Right lobe of liver (tissue), 6 donors: ENCODE data around the gene BSG. TPM values are rescaled to one million over a fixed set of nuclear protein-coding genes. Genes with fewer than 3 reads are reported as not detected.
"Not testable (repeated sequence)": the region's sequence is repeated elsewhere in the genome, so short reads cannot be mapped to it uniquely, and the experiment has no call there.

ENCODE experiments used
- ATAC-seq, 4 donors: fragments of 200-7000 bp; cut with Tn5 transposase; one replicate each; pipeline ENCODE4 v1.9.1; 2020; ENCODE audit warnings: mild to moderate bottlenecking in 4 of 4, moderate library complexity in 4 of 4
- DNase-seq, 3 donors: peaks; one replicate each; pipeline ENCODE4 v3.0.0-alpha.2; 2020
- H3K27ac ChIP-seq, 3 donors: fragments of 200-600 bp; one replicate each; pipeline ENCODE4 v1.8.0; 2022
- H3K27me3 ChIP-seq, 2 donors: fragments of 200-600 bp; one replicate each; pipeline ENCODE4 v1.8.0; 2022
- H3K36me3 ChIP-seq, 4 donors: fragments of 200-600 bp; sonication (generic) in 1 of 4; one replicate each; pipeline versions ENCODE4 v1.5.1 to v1.8.0; 2017 to 2022; ENCODE audit warnings: control low read depth in 1 of 4
- H3K4me1 ChIP-seq, 4 donors: fragments of 200-600 bp; sonication (generic) in 1 of 4; one replicate each; pipeline versions ENCODE4 v1.5.1 to v1.8.0; 2017 to 2022; ENCODE audit warnings: control low read depth in 1 of 4
- H3K4me3 ChIP-seq, 3 donors: fragments of 200-600 bp; one replicate each; pipeline ENCODE4 v1.8.0; 2022
- H3K9me3 ChIP-seq, 4 donors: fragments of 200-600 bp; sonication (generic) in 1 of 4; one replicate each; pipeline versions ENCODE4 v1.5.1 to v1.8.0; 2017 to 2022; ENCODE audit warnings: control low read depth in 1 of 4
- POLR2A ChIP-seq: fragments of 450-650 bp; IDR thresholded peaks from one replicate; pipeline ENCODE4 v1.6.1; 2017; ENCODE audit warnings: antibody characterized with exemption, mild to moderate bottlenecking
- WGBS: methylation state at CpG from one replicate; pipeline ENCODE4 v1.1.6; 2018; ENCODE audit warnings: low coverage, low lambda C conversion rate; ENCODE audit not compliant: insufficient coverage; ENCODE audit errors: missing lambda C conversion rate; 5-methylcytosine and 5-hydroxymethylcytosine counted together
- intact Hi-C, 2 donors: fragments of 100-400 bp; cut with DNase I; formaldehyde crosslinking; loops; one replicate each; pipeline versions ENCODE4 v1.11.2 to v1.14.1; 2022
- total RNA-seq, 6 experiments: library from RNA; depleted of rRNA in 2 of 6; stranded (reverse); fragments of >200 nt in 2 of 6; fragmentation: NEBNext Ultra II Directional in 3 of 6; extraction: Animal tissue kit (Norgen Biotek cat#: 25700) in 3 of 6; gene quantifications; one replicate each; pipeline versions ENCODE4 v1.1.0 to v1.2.4, GENCODE V29; 2016 to 2023
- TF ChIP-seq, protein P1 (sequence below), 4 donors: fragments of 200-600 bp in 3 of 4; fragments of 450-650 bp in 1 of 4; IDR thresholded peaks; one replicate each; pipeline versions ENCODE4 v1.5.1 to v1.8.0; 2016 to 2022; ENCODE audit warnings: antibody characterized with exemption in 4 of 4, mild to moderate bottlenecking in 2 of 4
- donor health status: DM: no; HTN: yes; CAD: no.
- donor health status: DM: no; HTN: no; CAD: no.
- donor health status: DM: no; HTN: no; CAD: no.
- donor health status: DM: no; HTN: yes; CAD: no.
- donor health status: DM: no; HTN: yes; CAD: no.

The BSG gene
- total RNA-seq, 6 experiments from 2014 or later = 88.6 to 369 (median 124) TPM

DNA sequence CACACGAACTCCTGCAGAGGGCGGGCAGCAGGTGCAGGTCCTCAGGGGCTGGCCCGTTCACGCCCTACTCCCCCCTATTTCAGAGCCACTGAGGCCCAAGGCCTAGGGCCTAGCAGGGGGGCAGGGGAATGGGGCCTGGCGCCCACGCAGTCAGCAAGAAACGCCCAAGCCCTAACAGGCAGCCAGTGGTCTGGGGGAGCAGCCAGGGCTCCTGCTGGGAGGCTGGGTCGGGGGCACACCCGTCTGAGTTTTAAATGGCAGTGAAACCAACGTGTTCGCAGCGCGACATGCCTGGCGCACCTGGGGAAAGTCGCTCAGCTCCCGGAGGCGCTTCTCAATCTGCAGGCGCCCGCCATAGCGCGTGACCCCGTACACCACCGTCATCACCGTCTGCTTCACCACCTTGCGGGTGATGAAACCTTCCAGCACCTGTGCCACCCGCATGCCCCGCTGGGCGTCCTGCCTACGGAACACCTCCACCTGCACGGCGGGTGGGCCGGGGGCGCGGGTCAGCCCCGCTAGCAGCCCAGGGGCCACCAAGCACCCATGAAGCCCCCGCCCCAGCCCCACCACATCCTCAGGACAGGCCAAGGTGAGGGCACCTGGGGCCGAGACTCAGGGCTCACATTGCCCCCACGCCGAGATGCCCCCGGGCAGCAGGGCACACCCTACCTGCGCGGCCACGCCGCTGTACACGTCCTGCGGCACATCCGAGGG lies 47.0 kb downstream of the BSG start:
- H3K36me3 ChIP-seq = peaks cover 0 to 39% (median 11%) of the 10 kb centered on the region in 4 donors
- intact Hi-C loops = no loop called here
- H3K9me3 ChIP-seq = no peaks in the 10 kb centered on the region
- 88% methylated on average over 5 of the region's 47 CpGs for WGBS
- ATAC-seq (no peak), DNase-seq (peak in 1 of 3 donors; percentile 46)
- H3K27me3 ChIP-seq = no peaks in the 10 kb centered on the region
- H3K27ac ChIP-seq = no peak overlapping the region
- no peaks in the 10 kb centered on the region for H3K4me1 ChIP-seq
- no peak for TF ChIP-seq POLR2A
- TF ChIP-seq, protein P1, sequence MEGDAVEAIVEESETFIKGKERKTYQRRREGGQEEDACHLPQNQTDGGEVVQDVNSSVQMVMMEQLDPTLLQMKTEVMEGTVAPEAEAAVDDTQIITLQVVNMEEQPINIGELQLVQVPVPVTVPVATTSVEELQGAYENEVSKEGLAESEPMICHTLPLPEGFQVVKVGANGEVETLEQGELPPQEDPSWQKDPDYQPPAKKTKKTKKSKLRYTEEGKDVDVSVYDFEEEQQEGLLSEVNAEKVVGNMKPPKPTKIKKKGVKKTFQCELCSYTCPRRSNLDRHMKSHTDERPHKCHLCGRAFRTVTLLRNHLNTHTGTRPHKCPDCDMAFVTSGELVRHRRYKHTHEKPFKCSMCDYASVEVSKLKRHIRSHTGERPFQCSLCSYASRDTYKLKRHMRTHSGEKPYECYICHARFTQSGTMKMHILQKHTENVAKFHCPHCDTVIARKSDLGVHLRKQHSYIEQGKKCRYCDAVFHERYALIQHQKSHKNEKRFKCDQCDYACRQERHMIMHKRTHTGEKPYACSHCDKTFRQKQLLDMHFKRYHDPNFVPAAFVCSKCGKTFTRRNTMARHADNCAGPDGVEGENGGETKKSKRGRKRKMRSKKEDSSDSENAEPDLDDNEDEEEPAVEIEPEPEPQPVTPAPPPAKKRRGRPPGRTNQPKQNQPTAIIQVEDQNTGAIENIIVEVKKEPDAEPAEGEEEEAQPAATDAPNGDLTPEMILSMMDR (IDR thresholded peaks at IDR 0.05) = no peak
- H3K4me3 ChIP-seq = no peak overlapping the region

DNA sequence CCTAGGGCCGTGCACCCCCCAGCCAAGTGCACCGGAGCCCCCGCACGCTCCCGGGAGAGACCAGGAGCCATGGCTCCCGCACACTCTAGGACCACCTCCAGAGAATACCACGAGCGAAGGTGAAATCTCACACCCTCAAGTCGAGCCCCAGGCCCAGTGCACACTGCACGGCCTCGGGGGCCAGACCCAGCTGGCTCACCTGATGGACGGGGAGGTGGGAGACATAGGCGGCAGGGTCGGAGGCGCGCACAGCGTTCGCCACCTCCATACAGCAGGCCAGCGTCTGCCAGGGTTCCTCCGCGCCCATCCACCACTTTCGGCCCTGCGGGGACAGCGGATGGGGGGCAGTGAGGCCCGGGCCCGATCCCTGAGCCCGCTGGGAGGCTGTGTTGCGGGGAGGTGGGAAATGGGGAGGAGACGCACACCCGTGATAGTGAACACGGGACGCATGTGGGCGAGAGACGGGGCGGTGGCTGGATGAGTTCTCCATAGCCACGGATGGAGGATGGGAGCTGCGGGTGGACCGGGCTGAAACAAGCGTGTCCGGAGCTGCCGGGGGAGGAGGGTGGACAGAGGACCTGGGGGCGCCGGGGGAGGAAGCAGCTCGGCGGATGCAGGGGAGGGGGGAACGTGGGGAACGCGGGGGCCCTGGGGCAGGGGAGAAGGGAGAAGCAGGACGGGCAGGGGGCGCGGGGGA lies 47.9 kb downstream of the BSG start:
- ATAC-seq = no peak
- no peaks in the 10 kb centered on the region for H3K9me3 ChIP-seq
- H3K4me3 ChIP-seq = no peak overlapping the region
- intact Hi-C loops = no loop called here
- H3K27ac ChIP-seq = no peak overlapping the region
- H3K4me1 ChIP-seq = no peaks in the 10 kb centered on the region
- H3K27me3 ChIP-seq = no peaks in the 10 kb centered on the region
- TF ChIP-seq POLR2A = no peak
- TF ChIP-seq, protein P1 (IDR thresholded peaks at IDR 0.05) = no peak
- whole genome bisulfite sequencing = 91% methylated on average over 25 of the region's 51 CpGs
- peak in 1 of 3 donors; percentile 47 for DNase-seq
- peaks cover 0 to 47% (median 15%) of the 10 kb centered on the region in 4 donors for H3K36me3 ChIP-seq

DNA sequence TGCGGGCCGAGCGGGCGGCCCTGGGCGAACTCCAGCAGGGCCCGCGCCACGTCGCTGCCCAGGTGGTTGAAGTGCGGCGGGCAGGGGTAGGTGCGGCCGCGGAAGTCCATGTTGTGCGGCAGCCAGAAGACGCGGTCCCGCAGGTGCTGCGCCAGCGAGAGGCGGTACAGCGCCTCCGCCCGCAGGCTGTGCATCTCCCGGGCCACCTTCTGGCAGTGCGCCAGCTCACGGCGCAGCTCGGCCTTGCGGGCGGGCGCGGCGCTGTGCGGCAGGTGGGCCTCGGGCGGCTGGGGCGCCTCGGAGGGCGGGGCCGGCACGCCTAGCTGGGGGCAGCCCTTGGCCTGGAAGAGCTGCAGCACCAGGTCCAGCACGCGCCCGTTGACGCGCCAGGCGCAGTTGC lies 48.8 kb downstream of the BSG start:
- H3K4me1 ChIP-seq, H3K27ac ChIP-seq, ATAC-seq, H3K4me3 ChIP-seq, H3K9me3 ChIP-seq, H3K27me3 ChIP-seq, intact Hi-C loops: not testable (repeated sequence)
- WGBS = no CpG with 5 or more reads among the region's 48 CpGs
- H3K36me3 ChIP-seq = peaks cover 0 to 52% (median 16%) of the 10 kb centered on the region in 4 donors
- DNase-seq = peak in 1 of 3 donors; percentile 47

DNA sequence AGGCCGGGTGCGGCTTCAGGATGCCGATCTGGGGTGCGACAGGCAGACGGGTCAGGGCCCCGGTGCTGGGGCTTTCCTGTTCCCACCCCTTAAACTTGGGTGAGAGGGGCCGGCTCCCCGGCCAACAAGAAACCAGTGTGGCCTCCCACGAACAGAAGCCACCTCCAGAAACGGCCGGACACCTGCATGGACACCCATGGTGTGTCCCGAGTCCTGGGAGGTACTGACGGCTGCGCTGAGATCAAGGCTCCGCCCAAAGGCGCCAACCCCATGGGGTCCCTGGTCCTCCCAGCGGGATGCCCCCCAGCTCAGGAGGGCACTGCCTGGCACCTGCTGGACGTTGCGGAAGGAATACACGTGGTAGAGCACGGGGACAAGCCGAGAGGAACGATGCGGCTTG lies 49.4 kb downstream of the BSG start:
- Histone ChIP-seq H3K4me1 (no peaks in the 10 kb centered on the region), H3K36me3 (peaks cover 0 to 52% (median 16%) of the 10 kb centered on the region in 4 donors), H3K27me3 (no peaks in the 10 kb centered on the region), H3K4me3 (no peak overlapping the region), H3K9me3 (no peaks in the 10 kb centered on the region), H3K27ac (no peak overlapping the region)
- no peak for ATAC-seq
- WGBS = no CpG with 5 or more reads among the region's 24 CpGs
- TF ChIP-seq, protein P1 (IDR thresholded peaks at IDR 0.05) = no peak
- TF ChIP-seq POLR2A = no peak
- DNase-seq = no peak
- intact Hi-C loops = no loop called here

DNA sequence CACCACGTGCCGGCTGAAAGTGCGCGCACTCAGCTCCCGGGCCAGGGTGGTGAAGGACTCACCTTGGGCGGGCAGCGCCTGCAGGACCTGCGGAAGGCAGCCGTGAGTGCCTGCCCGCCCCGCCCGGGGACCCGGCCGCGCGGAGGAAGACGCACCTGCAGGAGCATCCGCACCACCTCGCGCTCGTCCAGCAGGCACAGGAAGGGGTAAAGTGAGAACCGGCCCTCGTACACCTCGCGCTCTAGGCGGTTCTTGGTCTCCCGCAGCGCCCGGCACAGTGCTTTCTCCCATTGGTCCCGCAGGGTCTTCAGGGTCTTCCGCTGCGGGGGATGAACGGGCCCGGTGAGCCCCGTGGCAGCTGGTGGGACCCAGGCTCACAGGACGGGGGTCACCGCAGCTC lies 50.3 kb downstream of the BSG start:
- Histone ChIP-seq H3K4me1 (no peaks in the 10 kb centered on the region), H3K4me3 (no peak overlapping the region), H3K27ac (no peak overlapping the region), H3K27me3 (no peaks in the 10 kb centered on the region), H3K9me3 (no peaks in the 10 kb centered on the region), H3K36me3 (peaks cover 0 to 52% (median 16%) of the 10 kb centered on the region in 4 donors)
- no peak for DNase-seq
- TF ChIP-seq, protein P1 (IDR thresholded peaks at IDR 0.05) = no peak
- no peak for TF ChIP-seq POLR2A
- no peak for ATAC-seq
- intact Hi-C loops = no loop called here
- no CpG with 5 or more reads among the region's 37 CpGs for WGBS
